ENCODE data around the gene PITX1. TPM values are rescaled to one million over a fixed set of nuclear protein-coding genes. Genes with fewer than 3 reads are reported as not detected.

PITX1 gene
- total and polyA plus RNA-seq, 4 donors = 0.02 TPM; not detected in 3

DNA sequence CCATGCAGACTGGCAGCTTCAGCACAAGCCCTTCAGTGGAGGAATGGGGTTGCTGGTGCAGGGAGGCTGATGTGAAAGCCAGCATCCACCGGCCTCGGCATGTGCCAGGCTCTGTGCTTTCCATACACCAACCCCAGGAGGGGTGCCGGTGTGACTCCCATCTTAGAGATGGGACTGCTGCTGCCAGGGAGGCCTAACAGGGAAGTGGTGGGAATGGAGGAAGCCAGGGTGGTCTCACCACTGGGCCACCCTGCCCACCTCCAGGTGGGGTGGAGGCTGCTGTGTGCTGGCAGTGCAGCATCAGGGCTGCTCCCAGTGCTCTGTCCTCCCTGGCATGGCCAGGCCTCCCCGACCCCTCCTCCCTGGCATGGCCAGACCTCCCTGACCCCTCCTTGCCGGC lies 32.8 kb upstream of the PITX1 start:
- Histone ChIP-seq H3K36me3 (ENCODE audit: control insufficient read depth in 4 of 4, insufficient read depth in 3 of 4, low read depth in 1 of 4, low read length in 3 of 4) (no peaks in the 10 kb centered on the region), H3K27me3 (ENCODE audit: control insufficient read depth in 4 of 4, insufficient read depth in 4 of 4, low read length in 3 of 4) (peaks cover 0 to 2% (median 0%) of the 10 kb centered on the region in 4 donors), H3K9me3 (ENCODE audit: control insufficient read depth in 4 of 4, low read length in 3 of 4) (no peaks in the 10 kb centered on the region), H3K4me1 (ENCODE audit: control insufficient read depth in 4 of 4, insufficient read depth in 4 of 4, low read length in 3 of 4) (no peaks in the 10 kb centered on the region), H3K27ac (ENCODE audit: low read depth in 1 of 2, low read length in 2 of 2) (no peak overlapping the region), H3K9ac (ENCODE audit: low read depth in 1 of 2, low read length in 2 of 2) (no peak overlapping the region), H3K4me3 (ENCODE audit: low read depth in 1 of 3, low read length in 3 of 3) (no peak overlapping the region)
- 89% methylated on average over 5 of the region's 5 CpGs for WGBS
- TF ChIP-seq FOXA2 (IDR thresholded peaks at IDR 0.05) (no peak), JUND (IDR thresholded peaks at IDR 0.05) (no peak), HNF4A (conservative IDR thresholded peaks at IDR 0.05) (no peak), RXRA (IDR thresholded peaks at IDR 0.05) (no peak), RAD21 (IDR thresholded peaks at IDR 0.05) (no peak), EGR1 (IDR thresholded peaks at IDR 0.05; ENCODE audit: low read depth in 2 of 2) (no peak), YY1 (IDR thresholded peaks at IDR 0.05) (no peak), HNF4G (IDR thresholded peaks at IDR 0.05) (no peak), GABPA (IDR thresholded peaks at IDR 0.05 in 1 of 2, conservative IDR thresholded peaks at IDR 0.05 in 1 of 2) (no peak), SP1 (IDR thresholded peaks at IDR 0.05) (no peak), FOXA1 (IDR thresholded peaks at IDR 0.05) (no peak), NR2F2 (IDR thresholded peaks at IDR 0.05) (no peak), TAF1 (conservative IDR thresholded peaks at IDR 0.05) (no peak)
- TF ChIP-seq, protein P1, sequence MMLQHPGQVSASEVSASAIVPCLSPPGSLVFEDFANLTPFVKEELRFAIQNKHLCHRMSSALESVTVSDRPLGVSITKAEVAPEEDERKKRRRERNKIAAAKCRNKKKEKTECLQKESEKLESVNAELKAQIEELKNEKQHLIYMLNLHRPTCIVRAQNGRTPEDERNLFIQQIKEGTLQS (IDR thresholded peaks at IDR 0.05) = no peak
- TF ChIP-seq, protein P2, sequence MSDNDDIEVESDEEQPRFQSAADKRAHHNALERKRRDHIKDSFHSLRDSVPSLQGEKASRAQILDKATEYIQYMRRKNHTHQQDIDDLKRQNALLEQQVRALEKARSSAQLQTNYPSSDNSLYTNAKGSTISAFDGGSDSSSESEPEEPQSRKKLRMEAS (IDR thresholded peaks at IDR 0.05) = no peak
- TF ChIP-seq, protein P3, sequence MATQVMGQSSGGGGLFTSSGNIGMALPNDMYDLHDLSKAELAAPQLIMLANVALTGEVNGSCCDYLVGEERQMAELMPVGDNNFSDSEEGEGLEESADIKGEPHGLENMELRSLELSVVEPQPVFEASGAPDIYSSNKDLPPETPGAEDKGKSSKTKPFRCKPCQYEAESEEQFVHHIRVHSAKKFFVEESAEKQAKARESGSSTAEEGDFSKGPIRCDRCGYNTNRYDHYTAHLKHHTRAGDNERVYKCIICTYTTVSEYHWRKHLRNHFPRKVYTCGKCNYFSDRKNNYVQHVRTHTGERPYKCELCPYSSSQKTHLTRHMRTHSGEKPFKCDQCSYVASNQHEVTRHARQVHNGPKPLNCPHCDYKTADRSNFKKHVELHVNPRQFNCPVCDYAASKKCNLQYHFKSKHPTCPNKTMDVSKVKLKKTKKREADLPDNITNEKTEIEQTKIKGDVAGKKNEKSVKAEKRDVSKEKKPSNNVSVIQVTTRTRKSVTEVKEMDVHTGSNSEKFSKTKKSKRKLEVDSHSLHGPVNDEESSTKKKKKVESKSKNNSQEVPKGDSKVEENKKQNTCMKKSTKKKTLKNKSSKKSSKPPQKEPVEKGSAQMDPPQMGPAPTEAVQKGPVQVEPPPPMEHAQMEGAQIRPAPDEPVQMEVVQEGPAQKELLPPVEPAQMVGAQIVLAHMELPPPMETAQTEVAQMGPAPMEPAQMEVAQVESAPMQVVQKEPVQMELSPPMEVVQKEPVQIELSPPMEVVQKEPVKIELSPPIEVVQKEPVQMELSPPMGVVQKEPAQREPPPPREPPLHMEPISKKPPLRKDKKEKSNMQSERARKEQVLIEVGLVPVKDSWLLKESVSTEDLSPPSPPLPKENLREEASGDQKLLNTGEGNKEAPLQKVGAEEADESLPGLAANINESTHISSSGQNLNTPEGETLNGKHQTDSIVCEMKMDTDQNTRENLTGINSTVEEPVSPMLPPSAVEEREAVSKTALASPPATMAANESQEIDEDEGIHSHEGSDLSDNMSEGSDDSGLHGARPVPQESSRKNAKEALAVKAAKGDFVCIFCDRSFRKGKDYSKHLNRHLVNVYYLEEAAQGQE (IDR thresholded peaks at IDR 0.05) = no peak
- TF ChIP-seq, protein P4, sequence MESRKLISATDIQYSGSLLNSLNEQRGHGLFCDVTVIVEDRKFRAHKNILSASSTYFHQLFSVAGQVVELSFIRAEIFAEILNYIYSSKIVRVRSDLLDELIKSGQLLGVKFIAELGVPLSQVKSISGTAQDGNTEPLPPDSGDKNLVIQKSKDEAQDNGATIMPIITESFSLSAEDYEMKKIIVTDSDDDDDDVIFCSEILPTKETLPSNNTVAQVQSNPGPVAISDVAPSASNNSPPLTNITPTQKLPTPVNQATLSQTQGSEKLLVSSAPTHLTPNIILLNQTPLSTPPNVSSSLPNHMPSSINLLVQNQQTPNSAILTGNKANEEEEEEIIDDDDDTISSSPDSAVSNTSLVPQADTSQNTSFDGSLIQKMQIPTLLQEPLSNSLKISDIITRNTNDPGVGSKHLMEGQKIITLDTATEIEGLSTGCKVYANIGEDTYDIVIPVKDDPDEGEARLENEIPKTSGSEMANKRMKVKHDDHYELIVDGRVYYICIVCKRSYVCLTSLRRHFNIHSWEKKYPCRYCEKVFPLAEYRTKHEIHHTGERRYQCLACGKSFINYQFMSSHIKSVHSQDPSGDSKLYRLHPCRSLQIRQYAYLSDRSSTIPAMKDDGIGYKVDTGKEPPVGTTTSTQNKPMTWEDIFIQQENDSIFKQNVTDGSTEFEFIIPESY (IDR thresholded peaks at IDR 0.05) = no peak
- TF ChIP-seq, protein P5, sequence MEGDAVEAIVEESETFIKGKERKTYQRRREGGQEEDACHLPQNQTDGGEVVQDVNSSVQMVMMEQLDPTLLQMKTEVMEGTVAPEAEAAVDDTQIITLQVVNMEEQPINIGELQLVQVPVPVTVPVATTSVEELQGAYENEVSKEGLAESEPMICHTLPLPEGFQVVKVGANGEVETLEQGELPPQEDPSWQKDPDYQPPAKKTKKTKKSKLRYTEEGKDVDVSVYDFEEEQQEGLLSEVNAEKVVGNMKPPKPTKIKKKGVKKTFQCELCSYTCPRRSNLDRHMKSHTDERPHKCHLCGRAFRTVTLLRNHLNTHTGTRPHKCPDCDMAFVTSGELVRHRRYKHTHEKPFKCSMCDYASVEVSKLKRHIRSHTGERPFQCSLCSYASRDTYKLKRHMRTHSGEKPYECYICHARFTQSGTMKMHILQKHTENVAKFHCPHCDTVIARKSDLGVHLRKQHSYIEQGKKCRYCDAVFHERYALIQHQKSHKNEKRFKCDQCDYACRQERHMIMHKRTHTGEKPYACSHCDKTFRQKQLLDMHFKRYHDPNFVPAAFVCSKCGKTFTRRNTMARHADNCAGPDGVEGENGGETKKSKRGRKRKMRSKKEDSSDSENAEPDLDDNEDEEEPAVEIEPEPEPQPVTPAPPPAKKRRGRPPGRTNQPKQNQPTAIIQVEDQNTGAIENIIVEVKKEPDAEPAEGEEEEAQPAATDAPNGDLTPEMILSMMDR (IDR thresholded peaks at IDR 0.05; ENCODE audit: low read depth, low read length, missing input control) = no peak
- DNase-seq (ENCODE audit: low spot score) = no peak

Data from liver (tissue), 9 donors.